ENCODE results near the gene FLT3LG. TPM values are rescaled to one million over a fixed set of nuclear protein-coding genes. Genes with fewer than 3 reads are reported as not detected.

Gene FLT3LG
- total and polyA plus RNA-seq, 9 of the 15 experiments (the other 6 are each of a cell fraction or from before 2014, with no cell fraction given) = 0.31 to 6.4 (median 1.1) TPM

- peak; percentile 94 for TF ChIP-seq MGA (IDR thresholded peaks at IDR 0.05)
- no peak for TF ChIP-seq NR2F6 (CRISPR knock-in tag; IDR thresholded peaks at IDR 0.05)
- TF ChIP-seq SMAD4 (CRISPR knock-in tag; conservative IDR thresholded peaks at IDR 0.05) = peak; percentile 36
- 0 out of 2 replicates have a peak, but pooled peaks have one; percentile 49 for TF ChIP-seq FOXP4 (CRISPR knock-in tag; IDR thresholded peaks at IDR 0.05; ENCODE audit: borderline replicate concordance)
- no peak for TF ChIP-seq RBM22 (IDR thresholded peaks at IDR 0.05; ENCODE audit: low read depth, low read length, poor library complexity, severe bottlenecking)
- TF ChIP-seq RBFOX2 (IDR thresholded peaks at IDR 0.05; ENCODE audit: low read depth, low read length) = peak; percentile 54
- TF ChIP-seq FOXK1 (CRISPR knock-in tag; IDR thresholded peaks at IDR 0.05; ENCODE audit: borderline replicate concordance) = no peak
- no peak for TF ChIP-seq MAFG (tag; conservative IDR thresholded peaks at IDR 0.05)
- TF ChIP-seq BCOR (IDR thresholded peaks at IDR 0.05) = 0 out of 2 replicates have a peak, but pooled peaks have one; percentile 23
- 0 out of 2 replicates have a peak, but pooled peaks have one; percentile 33 for TF ChIP-seq RNF2 (IDR thresholded peaks at IDR 0.05)
- no peak for TF ChIP-seq CTCF (IDR thresholded peaks at IDR 0.05 in 2 of 3, conservative IDR thresholded peaks at IDR 0.05 in 1 of 3; ENCODE audit: insufficient read depth in 2 of 3, low read depth in 1 of 3, low read length in 3 of 3)
- peak; percentile 65 for TF ChIP-seq POLR2A (conservative IDR thresholded peaks at IDR 0.05)
- TF ChIP-seq ZNF644 (tag; IDR thresholded peaks at IDR 0.05; ENCODE audit: low read depth) = no peak
These were observed 46.0 kb upstream of the FLT3LG start (continued) for GRCh38 chr19:49427855-49428546.
